Heart right ventricle (tissue), 16 donors: ENCODE data around the gene HOXC10. TPM values are rescaled to one million over a fixed set of nuclear protein-coding genes. Genes with fewer than 3 reads are reported as not detected.

Experiments used
- ATAC-seq, 8 donors: fragments of 200-7000 bp; cut with Tn5 transposase; one replicate each; pipeline ENCODE4 v1.9.1; 2020; ENCODE audit warnings: mild to moderate bottlenecking in 8 of 8, moderate library complexity in 8 of 8, moderate number of reproducible peaks in 1 of 8
- DNase-seq, 2 donors: peaks; one replicate each; pipeline ENCODE4 v3.0.0-alpha.2; 2020
- H3K27ac ChIP-seq, 10 donors: fragments of 200-600 bp; sonication (generic) in 2 of 10; one replicate each; pipeline versions ENCODE4 v1.5.0 to v1.8.0; 2020 to 2022; ENCODE audit warnings: mild to moderate bottlenecking in 3 of 10
- H3K27me3 ChIP-seq, 7 donors: fragments of 200-600 bp; one replicate each; pipeline ENCODE4 v1.8.0; 2021 to 2022; ENCODE audit warnings: mild to moderate bottlenecking in 2 of 7
- H3K36me3 ChIP-seq, 9 donors: fragments of 200-600 bp; sonication (generic) in 1 of 9; one replicate each; pipeline versions ENCODE4 v1.5.0 to v1.8.0; 2020 to 2022; ENCODE audit warnings: mild to moderate bottlenecking in 2 of 9
- H3K4me1 ChIP-seq, 9 donors: fragments of 200-600 bp; sonication (generic) in 1 of 9; one replicate each; pipeline versions ENCODE4 v1.5.0 to v1.8.0; 2020 to 2022; ENCODE audit warnings: mild to moderate bottlenecking in 4 of 9
- H3K4me3 ChIP-seq, 10 donors: fragments of 200-600 bp; sonication (generic) in 2 of 10; one replicate each; pipeline versions ENCODE4 v1.5.0 to v1.8.0; 2020 to 2022; ENCODE audit warnings: mild to moderate bottlenecking in 7 of 10, moderate library complexity in 2 of 10
- H3K9me3 ChIP-seq, 11 donors: fragments of 200-600 bp in 10 of 11; sonication (generic) in 2 of 11; one replicate each; pipeline versions ENCODE4 v1.5.0 to v1.8.0; 2013 to 2022; ENCODE audit warnings: mild to moderate bottlenecking in 2 of 11, control low read depth in 1 of 11, moderate library complexity in 1 of 11
- CTCF ChIP-seq, 9 donors: fragments of 200-600 bp; sonication (generic) in 2 of 9; IDR thresholded peaks; one replicate each; pipeline versions ENCODE4 v1.5.0 to v1.8.0; 2021 to 2022; ENCODE audit warnings: antibody characterized with exemption in 9 of 9, mild to moderate bottlenecking in 5 of 9, moderate library complexity in 1 of 9
- WGBS, 2 donors: extraction: QIAGEN DNeasy Blood & Tissue Kit; methylation state at CpG; one replicate each; pipeline ENCODE4 v1.1.7; 2013; ENCODE audit warnings: inconsistent platforms in 1 of 2; 5-methylcytosine and 5-hydroxymethylcytosine counted together
- intact Hi-C, 10 donors: fragments of 100-400 bp; cut with DNase I; formaldehyde crosslinking; loops; one replicate each; pipeline versions ENCODE4 v1.11.1 to v1.14.2; 2022
- polyA plus RNA-seq, 2 donors: library from polyadenylated mRNA; stranded (reverse); fragments of 200-250 nt; gene quantifications; one replicate each; pipeline ENCODE4 v1.2.3, GENCODE V29; 2013
- total RNA-seq, 10 donors: library from RNA; stranded (reverse); fragmentation: NEBNext Ultra II Directional in 3 of 10; extraction: Animal tissue kit (Norgen Biotek cat#: 25700) in 3 of 10; gene quantifications; one replicate each; pipeline versions ENCODE4 v1.2.1 to v1.2.4, GENCODE V29; 2021 to 2023
- donor health status: Arrhythmogenic right ventricular cardiomyopathy.
- donor health status: ischemic (EF 13 %, LVEDD 7.1; RV severe dilation, severe dysfunction).
- donor health status: healthy with polysubstance abuse.
- donor health status: DM: no; HTN: yes; CAD: no.
- donor health status: DM: no; HTN: no; CAD: no.
- donor health status: ischemic (EF 25% LVEDD 6.9; RV normal size, moderate dysfunction).
- donor health status: ischemic (EF 25% LVEDD 5.7; RV mildly dilated, moderate dysfunction).
- donor health status: healthy.
- donor health status: DM: yes; HTN: yes; CAD: no.
- donor health status: Ischemic cardiomyopathy.
- donor health status: ischemic (EF 35%, LVEDD 5.7; RV mildly dilated, moderate dysfunction).
- donor health status: nonischemic (EF 11% LVEDD 7.7; RV severe dilation, severe dysfunction).
- donor health status: DM: yes; HTN: yes; CAD: no.
- donor health status: PGD.
- donor health status: ischemic (EF 29% LVEDD 5.4; RV normal size, mild dysfunction).
- donor health status: nonischemic (EF 23%, LVEDD 6.1; RV moderate dilation, normal function).

HOXC10 gene
- total and polyA plus RNA-seq, 12 donors = not detected

GRCh38 chr12:54021432-54022013 is 36.6 kb downstream of the HOXC10 start:
- peaks cover 5 to 35% (median 29%) of the 10 kb centered on the region in 9 donors for H3K4me1 ChIP-seq
- H3K9me3 ChIP-seq = no peaks in the 10 kb centered on the region
- no peaks in the 10 kb centered on the region for H3K36me3 ChIP-seq
- intact Hi-C loops = no loop called here
- peaks cover 6 to 100% (median 97%) of the 10 kb centered on the region in 7 donors for H3K27me3 ChIP-seq
- no peak for TF ChIP-seq CTCF (IDR thresholded peaks at IDR 0.05)
- no peak overlapping the region for H3K4me3 ChIP-seq
- ATAC-seq (no peak), DNase-seq (no peak)
- no peak overlapping the region for H3K27ac ChIP-seq
- 44 to 51% methylated on average over 16 of the region's 16 CpGs for WGBS, 2 donors

DNA sequence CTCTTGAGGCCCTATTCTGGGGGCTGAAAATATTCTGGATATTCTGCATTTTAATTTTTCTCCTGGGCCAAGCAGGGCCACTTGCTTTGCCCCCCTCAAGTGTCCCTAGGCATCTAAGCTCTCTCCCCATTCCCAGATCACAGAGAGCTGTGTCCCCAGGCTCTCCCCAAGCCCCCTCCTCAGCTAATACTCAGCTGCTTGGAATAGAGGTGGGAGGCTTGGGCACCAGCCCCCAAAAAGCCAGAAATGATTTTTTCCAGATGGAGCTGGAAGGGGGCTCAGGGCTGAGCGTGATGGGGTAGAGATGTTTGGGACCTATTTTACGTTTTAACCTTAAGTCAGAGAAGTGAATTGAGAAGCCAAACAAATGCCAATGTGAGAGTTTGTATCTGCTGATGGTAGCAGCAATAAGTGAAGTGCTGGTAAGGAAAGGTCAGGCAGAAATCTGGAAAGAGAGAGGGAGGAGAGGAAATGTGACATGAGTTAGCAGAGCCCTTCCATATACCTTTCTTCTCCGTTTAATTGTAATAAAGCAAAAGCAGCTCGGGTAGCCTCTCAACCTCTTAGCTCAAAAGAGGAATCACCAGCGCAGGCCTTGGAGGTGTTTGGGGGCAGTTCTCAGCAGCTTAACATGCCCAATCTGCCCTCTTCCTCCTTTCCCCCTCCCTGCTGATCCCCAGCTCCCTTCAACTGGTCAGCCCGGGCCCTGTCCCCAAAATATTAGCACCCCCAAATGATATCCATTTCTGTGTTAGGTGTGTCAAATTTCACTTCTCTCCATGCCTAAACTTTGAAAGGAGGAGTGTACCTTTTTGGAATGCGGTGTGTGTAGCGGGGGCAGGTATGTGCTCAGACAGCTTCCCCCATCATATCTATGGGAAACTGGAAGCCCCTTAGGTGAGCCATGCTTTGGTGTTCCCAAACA is 38.3 kb downstream of the HOXC10 start:
- intact Hi-C loops = no loop called here
- H3K4me3 ChIP-seq = no peak overlapping the region
- WGBS, 2 donors = 50 to 54% methylated on average over 8 of the region's 8 CpGs
- peaks cover 0 to 18% (median 16%) of the 10 kb centered on the region in 9 donors for H3K4me1 ChIP-seq
- H3K27ac ChIP-seq = no peak overlapping the region
- DNase-seq = no peak
- no peak for TF ChIP-seq CTCF (IDR thresholded peaks at IDR 0.05)
- ATAC-seq = no peak
- peaks cover 17 to 100% (median 97%) of the 10 kb centered on the region in 7 donors for H3K27me3 ChIP-seq
- H3K9me3 ChIP-seq = no peaks in the 10 kb centered on the region
- no peaks in the 10 kb centered on the region for H3K36me3 ChIP-seq

DNA sequence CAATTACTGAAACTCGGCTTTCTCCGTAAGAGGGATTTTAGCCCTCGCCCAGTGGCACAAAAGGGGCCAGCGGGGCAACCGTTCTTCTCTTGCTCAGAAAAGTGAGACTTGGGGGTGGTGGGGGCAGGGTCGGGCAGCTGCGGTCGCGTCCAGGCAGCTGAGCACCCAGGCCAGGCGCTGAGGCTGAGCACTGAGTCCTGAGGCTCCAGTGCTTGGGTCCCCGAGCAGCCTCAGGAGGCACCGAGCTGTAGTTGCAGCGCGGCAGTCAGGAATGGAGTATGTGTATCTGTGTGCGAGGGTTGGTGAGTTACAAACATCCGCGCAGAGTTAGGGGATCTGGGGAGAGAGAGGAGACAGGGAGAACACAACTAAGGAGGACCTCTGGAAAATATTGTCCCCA is 39.2 kb downstream of the HOXC10 start:
- 43 to 49% methylated on average over 17 of the region's 17 CpGs for WGBS, 2 donors
- H3K4me3 ChIP-seq = no peak overlapping the region
- no peak for DNase-seq
- no peaks in the 10 kb centered on the region for H3K36me3 ChIP-seq
- TF ChIP-seq CTCF (IDR thresholded peaks at IDR 0.05) = no peak
- H3K4me1 ChIP-seq = peaks cover 0 to 17% (median 11%) of the 10 kb centered on the region in 9 donors
- intact Hi-C loops = no loop called here
- no peak for ATAC-seq
- H3K9me3 ChIP-seq = no peaks in the 10 kb centered on the region
- peaks cover 25 to 100% (median 99%) of the 10 kb centered on the region in 7 donors for H3K27me3 ChIP-seq
- no peak overlapping the region for H3K27ac ChIP-seq

GRCh38 chr12:54024581-54025305 is 39.8 kb downstream of the HOXC10 start:
- no peak for ATAC-seq
- intact Hi-C loops = no loop called here
- Histone ChIP-seq H3K27ac (no peak overlapping the region), H3K36me3 (no peaks in the 10 kb centered on the region), H3K4me1 (peaks cover 0 to 15% (median 8%) of the 10 kb centered on the region in 9 donors), H3K9me3 (no peaks in the 10 kb centered on the region), H3K4me3 (no peak overlapping the region), H3K27me3 (peaks cover 31 to 100% (median 99%) of the 10 kb centered on the region in 7 donors)
- 40 to 49% methylated on average over 5 of the region's 5 CpGs for WGBS, 2 donors
- DNase-seq = no peak
- no peak for TF ChIP-seq CTCF (IDR thresholded peaks at IDR 0.05)
